Measurements from ENCODE around the gene MRPS23. TPM values are rescaled to one million over a fixed set of nuclear protein-coding genes. Genes with fewer than 3 reads are reported as not detected.
A peak's percentile ranks its signal among the peaks of the same experiment; 100 is the strongest.

The MRPS23 gene
- total and polyA plus RNA-seq, 2 of the 13 experiments (the other 11 are each of a cell fraction or from before 2014, with no cell fraction given), result 63.2 to 181 TPM

GRCh38 chr17:57861000-57861789 is 11.4 kb upstream of the MRPS23 start (continued):
- TF ChIP-seq POGK (CRISPR knock-in tag; conservative IDR thresholded peaks at IDR 0.05), result 0 out of 2 replicates have a peak, but pooled peaks have one; percentile 33
- peak; percentile 84 for TF ChIP-seq ISL2 (CRISPR knock-in tag; IDR thresholded peaks at IDR 0.05)
- no peak for TF ChIP-seq NONO (IDR thresholded peaks at IDR 0.05)
- no peak for TF ChIP-seq NONO (CRISPR knock-in tag; conservative IDR thresholded peaks at IDR 0.05)
- TF ChIP-seq ZNF841 (CRISPR knock-in tag; IDR thresholded peaks at IDR 0.05; ENCODE audit: borderline replicate concordance), result no peak
- TF ChIP-seq TCF12 (IDR thresholded peaks at IDR 0.05), result no peak
- TF ChIP-seq TCF12 (CRISPR knock-in tag; IDR thresholded peaks at IDR 0.05), result peak; percentile 71; the same call in 1 of the 2 replicates
- no peak for TF ChIP-seq RORA (CRISPR knock-in tag; IDR thresholded peaks at IDR 0.05)
- TF ChIP-seq FOXC1 (CRISPR knock-in tag; IDR thresholded peaks at IDR 0.05; ENCODE audit: borderline replicate concordance), result peak; percentile 84; the same call in 1 of the 2 replicates
- TF ChIP-seq ONECUT2 (CRISPR knock-in tag; IDR thresholded peaks at IDR 0.05), result no peak
- TF ChIP-seq ATM (IDR thresholded peaks at IDR 0.05; ENCODE audit: borderline replicate concordance), result no peak
- TF ChIP-seq SOX6 (IDR thresholded peaks at IDR 0.05), result no peak
- peak; percentile 77 for TF ChIP-seq SOX6 (CRISPR knock-in tag; IDR thresholded peaks at IDR 0.05)
- TF ChIP-seq ZIK1 (CRISPR knock-in tag; IDR thresholded peaks at IDR 0.05; ENCODE audit: borderline replicate concordance, low read depth), result peak; percentile 74; the same call in 1 of the 2 replicates
- no peak for TF ChIP-seq NR3C1 (CRISPR knock-in tag; IDR thresholded peaks at IDR 0.05)
- peak in 1 of 2 experiments; percentile 24; a peak in 1 of 4 replicates for TF ChIP-seq KLF16 (CRISPR knock-in tag; IDR thresholded peaks at IDR 0.05)
- TF ChIP-seq FOXA1 (IDR thresholded peaks at IDR 0.05), result no peak
- peak; percentile 94 for TF ChIP-seq FOXA1 (CRISPR knock-in tag; IDR thresholded peaks at IDR 0.05)
- peak; percentile 52; the same call in 1 of the 2 replicates for TF ChIP-seq ZNF331 (CRISPR knock-in tag; IDR thresholded peaks at IDR 0.05)
- TF ChIP-seq ZNF713 (CRISPR knock-in tag; IDR thresholded peaks at IDR 0.05), result no peak
- no peak; the same call in 1 of the 2 replicates for TF ChIP-seq DNMT3B (CRISPR knock-in tag; conservative IDR thresholded peaks at IDR 0.05)
- 0 out of 2 replicates have a peak, but pooled peaks have one; percentile 20 for TF ChIP-seq KDM6A (CRISPR knock-in tag; IDR thresholded peaks at IDR 0.05; ENCODE audit: low read depth)
- TF ChIP-seq BRF2 (CRISPR knock-in tag; IDR thresholded peaks at IDR 0.05), result no peak
- no peak for TF ChIP-seq IRX3 (CRISPR knock-in tag; IDR thresholded peaks at IDR 0.05; ENCODE audit: borderline replicate concordance, low read depth)
- no peak for TF ChIP-seq ZNF496 (CRISPR knock-in tag; IDR thresholded peaks at IDR 0.05; ENCODE audit: insufficient replicate concordance)
- TF ChIP-seq ZBTB42 (CRISPR knock-in tag; IDR thresholded peaks at IDR 0.05), result no peak
- TF ChIP-seq SAFB2 (CRISPR knock-in tag; IDR thresholded peaks at IDR 0.05; ENCODE audit: borderline replicate concordance, low read depth), result no peak
- no peak for TF ChIP-seq ZNF552 (CRISPR knock-in tag; IDR thresholded peaks at IDR 0.05; ENCODE audit: borderline replicate concordance)

Data from HepG2 (cell line).